Activated CD4-positive, alpha-beta T cell treated with anti-CD3 and anti-CD28 coated beads for 4 hours (primary cell): ENCODE results near the gene ANKS1B.
"Not testable (repeated sequence)": the region's sequence is repeated elsewhere in the genome, so short reads cannot be mapped to it uniquely, and the experiment has no call there.

Experiments used
- DNase-seq, 2 donors: peaks; one replicate each; pipeline ENCODE4 v3.0.0-alpha.2; 2020

ANKS1B gene

GRCh38 chr12:98974767-98975381 lies 1009.9 kb downstream of the ANKS1B start:
- DNase-seq: no peak

DNA sequence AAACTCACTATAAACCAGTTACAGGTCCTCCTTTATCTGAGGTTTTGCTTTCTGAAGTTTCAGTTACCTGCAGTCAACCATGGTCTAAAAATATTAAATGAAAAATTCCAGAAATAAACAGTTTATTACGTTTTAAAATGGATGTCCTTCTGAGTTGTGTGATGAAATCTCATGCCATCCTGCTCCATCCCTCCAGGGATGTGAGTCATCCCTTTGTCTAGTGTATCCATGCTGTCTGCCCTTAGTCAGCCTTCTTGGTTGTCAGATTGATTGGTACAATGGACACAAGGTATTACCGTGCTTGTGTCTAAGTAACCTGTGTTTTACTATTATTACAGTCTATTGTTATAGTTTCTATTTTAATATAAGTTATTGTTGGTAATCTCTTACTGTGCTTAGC lies 1011.3 kb downstream of the ANKS1B start:
- no peak for DNase-seq

GRCh38 chr12:98970950-98971349 lies 1013.8 kb downstream of the ANKS1B start:
- no peak for DNase-seq

DNA sequence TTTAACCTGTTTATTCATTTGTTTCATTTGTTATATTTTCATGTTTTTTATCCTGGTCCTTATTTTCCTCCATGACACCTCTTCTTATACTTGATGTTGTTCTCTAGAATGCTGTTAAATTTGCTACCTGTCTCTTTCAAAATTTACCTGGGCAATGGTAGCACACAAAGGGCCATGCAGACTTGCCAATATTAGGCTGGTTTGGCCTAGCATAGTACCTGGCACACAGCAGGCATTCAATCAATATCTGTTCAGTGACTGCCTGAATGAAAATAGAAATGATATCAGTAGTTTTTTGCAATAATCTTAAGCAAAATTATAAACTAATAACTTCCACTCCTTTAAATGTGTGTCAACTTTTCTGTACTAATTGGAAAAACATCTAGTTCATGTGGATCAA lies 1014.5 kb downstream of the ANKS1B start:
- DNase-seq: no peak

DNA sequence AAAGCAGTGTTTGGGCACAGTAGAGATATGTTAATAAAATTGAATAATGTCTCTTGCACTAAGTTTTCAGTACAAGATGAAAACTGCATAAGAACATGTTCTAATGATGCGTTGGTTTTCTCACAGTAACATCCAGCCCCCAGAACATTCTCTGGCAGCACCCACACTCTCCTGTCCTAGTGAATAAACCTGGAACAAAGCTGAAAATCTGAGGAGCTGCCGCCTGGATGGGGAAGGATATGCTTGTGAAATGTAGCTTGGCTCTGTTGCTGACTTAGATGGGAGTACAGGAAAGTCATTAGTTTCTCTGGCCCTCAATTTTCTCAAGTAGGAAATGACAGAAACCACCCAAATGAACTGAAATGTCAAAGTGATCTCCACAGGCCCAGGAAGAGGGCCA lies 1015.8 kb downstream of the ANKS1B start:
- no peak for DNase-seq

GRCh38 chr12:98957135-98957534 lies 1027.6 kb downstream of the ANKS1B start:
- not testable (repeated sequence) for DNase-seq

DNA sequence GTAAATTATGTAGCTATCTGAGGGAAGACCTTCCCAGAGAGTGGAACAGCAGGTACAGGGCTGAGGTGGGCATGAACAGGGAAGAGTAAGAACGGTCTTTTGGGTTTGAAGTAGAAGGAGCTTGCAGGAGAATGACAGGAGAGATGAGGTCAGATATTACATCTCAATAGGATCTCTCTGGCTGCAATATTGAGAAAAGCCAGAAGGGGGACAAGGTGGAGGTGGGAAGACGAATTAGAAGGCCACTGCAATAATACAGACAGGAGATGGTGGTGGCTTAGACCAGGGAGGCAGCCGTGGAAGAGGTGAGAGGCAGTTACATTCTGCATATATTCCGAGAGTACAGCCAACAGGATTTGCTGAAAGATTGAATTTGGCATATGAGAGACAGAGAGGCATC lies 1029.5 kb downstream of the ANKS1B start:
- no peak for DNase-seq

- DNase-seq: no peak
These were observed 1030.2 kb downstream of the ANKS1B start for GRCh38 chr12:98954506-98954905.

DNA sequence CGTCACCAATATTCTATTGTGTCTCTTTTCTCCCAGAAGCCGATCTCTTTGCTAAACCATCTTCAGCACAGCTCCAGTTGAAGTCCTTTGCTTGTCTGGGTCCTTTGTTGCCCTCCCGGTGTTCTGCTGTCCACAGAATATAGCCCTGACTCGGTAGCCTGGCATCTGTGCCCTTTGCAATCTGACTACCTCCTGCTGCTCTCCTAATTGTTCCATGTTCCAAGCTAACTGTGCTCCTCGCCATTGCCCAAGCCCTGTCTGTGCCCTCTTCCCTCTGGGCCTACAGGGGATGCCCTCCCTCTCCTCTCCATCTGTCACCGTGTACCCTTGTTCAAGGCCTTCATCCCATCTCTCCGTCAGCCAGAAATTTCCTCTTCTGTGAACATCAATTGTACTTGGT lies 1033.3 kb downstream of the ANKS1B start:
- no peak for DNase-seq

DNA sequence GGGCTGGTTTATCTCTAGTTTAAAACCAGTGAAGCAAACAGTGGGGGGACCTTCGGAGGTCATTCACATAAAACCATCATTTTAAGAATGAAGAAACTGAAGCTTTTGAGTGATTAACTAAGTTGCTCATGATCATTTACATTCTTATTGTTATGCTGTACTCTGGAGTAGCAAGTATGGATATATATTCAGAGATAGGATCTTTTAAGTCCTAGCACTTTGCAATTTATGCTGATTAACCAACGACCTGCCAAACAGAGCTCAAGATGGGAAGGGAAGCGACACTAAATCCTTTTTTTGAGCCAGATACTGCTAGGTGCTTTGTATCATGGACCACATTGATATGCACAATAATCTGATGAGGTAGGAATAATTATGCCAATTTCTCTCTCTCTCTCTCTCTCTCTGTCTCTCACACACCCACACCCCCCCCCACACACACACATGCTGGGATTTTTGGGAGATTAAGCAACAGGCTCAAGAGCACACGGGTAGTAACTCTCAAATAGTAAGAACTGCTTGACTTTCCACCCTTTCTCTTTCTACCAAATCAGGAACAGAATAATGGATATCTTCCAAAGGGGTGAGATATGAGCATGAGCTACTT lies 1036.3 kb downstream of the ANKS1B start:
- no peak for DNase-seq

- DNase-seq: no peak
These were observed 1038.9 kb downstream of the ANKS1B start for GRCh38 chr12:98945864-98946263.

- no peak for DNase-seq
These were observed 1044.8 kb downstream of the ANKS1B start for GRCh38 chr12:98939926-98940325.

DNA sequence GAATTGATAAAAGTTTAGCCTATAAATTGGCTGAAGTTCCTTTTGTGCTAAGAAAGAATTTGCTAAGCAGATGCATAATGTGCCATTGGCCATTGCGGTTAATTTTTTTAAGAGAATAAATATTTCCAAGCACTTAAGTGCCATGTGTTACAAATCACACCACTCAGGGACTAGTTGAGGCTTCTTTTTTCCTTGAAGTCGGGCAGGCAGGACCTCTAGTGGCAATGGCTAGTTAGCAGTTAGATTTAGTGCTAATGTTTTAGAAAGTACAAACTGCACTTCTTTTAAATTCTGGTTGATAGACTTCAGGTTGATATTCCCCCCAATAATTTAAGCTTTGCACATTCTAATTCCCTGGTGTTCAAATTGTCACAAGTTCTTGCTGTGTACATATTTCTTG lies 1045.4 kb downstream of the ANKS1B start:
- no peak for DNase-seq

DNA sequence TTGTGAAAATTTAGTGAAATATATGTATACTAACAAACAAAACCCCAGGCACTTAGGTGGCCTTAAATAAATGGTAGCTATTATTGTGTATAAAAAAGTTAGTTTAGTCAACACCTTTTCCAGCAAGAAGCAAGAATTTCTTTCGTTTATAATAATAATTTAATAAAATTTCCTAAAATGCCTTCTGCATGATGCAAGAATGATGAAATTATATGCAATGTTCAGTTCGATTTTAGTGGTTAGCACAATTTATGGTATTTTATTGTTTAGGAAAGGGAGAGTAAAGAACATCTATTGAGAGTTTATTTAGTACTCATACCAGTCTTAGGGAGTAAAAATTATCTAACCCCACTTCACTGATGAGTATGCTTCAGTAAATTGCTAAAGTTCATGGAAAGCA lies 1048.9 kb downstream of the ANKS1B start:
- DNase-seq: no peak

GRCh38 chr12:98922871-98923270 lies 1061.9 kb downstream of the ANKS1B start:
- no peak for DNase-seq

DNA sequence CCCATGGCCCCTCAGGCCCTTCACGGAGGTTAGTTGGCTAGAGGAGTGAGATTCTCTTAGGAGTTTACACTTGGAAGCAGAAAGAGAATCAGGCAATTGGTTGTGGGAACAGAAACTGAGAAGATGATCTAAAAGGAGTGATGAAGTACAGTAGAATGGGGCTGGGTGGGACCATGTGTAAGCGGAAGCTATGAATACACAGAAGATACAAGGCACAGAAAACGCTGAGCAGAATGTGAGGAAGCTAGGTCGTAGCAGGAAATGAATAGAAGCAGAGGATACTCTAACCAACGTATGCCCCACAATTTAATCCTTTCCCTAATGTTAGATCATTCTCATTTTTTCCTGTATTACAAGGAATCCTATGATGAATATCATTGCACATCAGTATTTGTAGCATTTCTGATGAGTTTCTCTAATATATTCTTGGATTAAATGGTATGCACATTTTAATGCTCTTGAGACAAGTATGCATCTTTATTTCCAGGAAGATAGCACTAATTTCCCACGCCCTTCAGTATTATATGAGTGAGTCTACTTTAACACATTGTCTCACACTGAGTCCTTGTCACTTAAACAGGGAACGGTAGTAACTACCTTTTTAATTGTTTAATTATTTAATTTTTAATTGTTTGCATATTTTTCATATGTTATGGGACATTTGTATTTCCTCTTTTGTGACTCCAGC lies 1066.4 kb downstream of the ANKS1B start:
- DNase-seq: no peak

GRCh38 chr12:98916106-98916505 lies 1068.6 kb downstream of the ANKS1B start:
- no peak for DNase-seq

GRCh38 chr12:98912401-98912974 lies 1072.2 kb downstream of the ANKS1B start:
- DNase-seq: no peak

GRCh38 chr12:98911396-98911795 lies 1073.3 kb downstream of the ANKS1B start:
- no peak for DNase-seq

DNA sequence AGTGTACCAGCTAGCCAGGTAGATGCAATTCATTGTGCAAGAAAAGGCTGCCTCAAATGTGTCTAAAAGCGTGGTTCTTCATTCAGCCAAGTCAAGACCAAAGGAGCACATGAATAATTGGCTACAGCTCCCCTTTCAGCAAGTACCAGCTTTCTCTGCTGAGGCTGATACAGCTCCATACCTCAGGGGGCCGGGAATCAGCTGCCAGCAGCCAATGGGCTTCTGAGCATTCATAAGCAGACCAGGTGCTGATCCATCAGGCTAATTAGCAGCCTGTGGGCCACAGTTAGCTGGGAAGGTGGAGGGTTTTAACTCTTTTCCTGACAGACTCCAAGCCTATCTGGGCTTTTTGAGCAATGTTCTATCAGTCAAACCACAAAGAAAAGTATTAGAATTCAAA lies 1075.0 kb downstream of the ANKS1B start:
- no peak for DNase-seq

DNA sequence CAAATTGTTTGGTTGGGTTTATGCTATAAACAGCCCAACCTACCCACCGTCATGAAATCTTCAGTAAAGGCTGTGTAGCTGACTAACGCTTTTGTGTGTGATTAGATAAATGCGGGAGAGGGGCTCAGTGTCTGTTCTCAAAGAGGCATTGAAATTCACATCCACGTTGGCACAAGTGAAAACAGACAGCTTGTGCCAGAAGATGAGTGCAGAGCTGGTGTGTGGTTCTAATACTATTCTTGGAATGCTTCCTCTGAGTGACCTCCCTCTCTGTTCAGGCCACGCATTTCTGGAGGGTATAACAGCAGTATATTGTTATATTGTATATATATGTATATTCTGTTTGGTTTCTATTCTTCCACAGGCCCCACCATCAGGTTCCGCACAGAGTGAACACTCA lies 1075.9 kb downstream of the ANKS1B start:
- no peak for DNase-seq

DNA sequence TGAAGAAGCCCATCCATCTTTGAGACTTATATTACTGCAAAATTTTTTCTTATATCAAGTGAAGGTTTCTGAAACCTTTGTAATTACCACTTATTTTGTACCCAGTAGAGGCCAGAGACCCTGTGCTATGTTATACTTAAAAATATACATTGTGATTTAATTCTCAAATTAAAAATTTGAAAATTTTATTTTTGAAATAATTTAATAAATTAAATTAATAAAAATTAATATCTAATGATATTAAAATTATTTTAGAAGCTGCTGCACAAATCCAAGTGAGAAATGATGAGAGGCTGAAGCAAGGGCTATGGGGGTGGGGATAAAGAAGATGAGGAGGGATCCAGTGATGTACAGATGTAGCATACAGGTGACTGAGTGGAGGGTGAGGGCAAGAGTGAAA lies 1080.9 kb downstream of the ANKS1B start:
- no peak for DNase-seq

GRCh38 chr12:98901189-98901588 lies 1083.5 kb downstream of the ANKS1B start:
- DNase-seq: no peak

DNA sequence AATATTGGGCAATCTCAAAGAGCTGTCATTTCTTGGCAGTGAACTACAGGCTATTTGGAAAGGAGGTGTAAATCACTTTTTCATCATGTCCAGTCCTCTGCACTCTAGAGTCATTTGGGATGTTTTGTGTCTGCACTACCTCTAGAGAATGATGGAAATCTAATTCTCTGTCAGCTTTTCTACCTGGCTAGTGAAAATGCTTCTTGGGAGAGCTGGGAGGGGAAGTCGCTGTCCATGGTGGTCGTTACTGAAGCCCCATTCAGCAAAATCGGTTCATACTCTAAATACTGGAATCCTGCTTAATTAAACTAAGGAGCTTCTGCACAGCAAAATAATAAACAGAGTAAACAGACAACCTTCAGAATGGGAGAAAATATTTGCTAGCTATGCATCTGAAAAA lies 1087.8 kb downstream of the ANKS1B start:
- DNase-seq: no peak
